KMS-11 (cell line): ENCODE data around the gene PDZD2.

ENCODE experiments used
- H2AFZ ChIP-seq: fragments of 200-600 bp; sonication (generic); 2 replicates; pipeline ENCODE4 v1.6.1; 2016; ENCODE audit warnings: antibody characterized with exemption, mixed run types, low read depth
- H3K27ac ChIP-seq: fragments of 200-600 bp; sonication (generic); 2 replicates; pipeline ENCODE4 v1.6.1; 2016; ENCODE audit warnings: mild to moderate bottlenecking, mixed run types
- H3K27me3 ChIP-seq: fragments of 200-600 bp; sonication (generic); 2 replicates; pipeline ENCODE4 v1.6.1; 2017; ENCODE audit warnings: mild to moderate bottlenecking, low read depth, mixed run types, moderate library complexity; ENCODE audit not compliant: insufficient read depth
- H3K36me3 ChIP-seq: fragments of 200-600 bp; sonication (generic); 2 replicates; pipeline ENCODE4 v1.6.1; 2017; ENCODE audit warnings: mild to moderate bottlenecking, mixed run types; ENCODE audit not compliant: insufficient read depth
- H3K4me1 ChIP-seq: fragments of 200-600 bp; sonication (generic); 2 replicates; pipeline ENCODE4 v1.6.1; 2016; ENCODE audit warnings: mild to moderate bottlenecking, low read depth, mixed run types; ENCODE audit not compliant: poor library complexity, severe bottlenecking
- H3K4me2 ChIP-seq: fragments of 200-600 bp; sonication (generic); 2 replicates; pipeline ENCODE4 v1.7.0; 2016; ENCODE audit warnings: mild to moderate bottlenecking, mixed run types
- H3K4me3 ChIP-seq: fragments of 200-600 bp; sonication (generic); IDR thresholded peaks from 2 replicates; pipeline ENCODE4 v1.6.1; 2017; ENCODE audit warnings: low read depth, low read length, mixed read lengths; ENCODE audit not compliant: insufficient read depth
- H3K79me2 ChIP-seq: fragments of 200-600 bp; sonication (generic); 2 replicates; pipeline ENCODE4 v1.6.1; 2016; ENCODE audit warnings: low read depth, mixed run types; ENCODE audit not compliant: insufficient read depth
- H3K9ac ChIP-seq: fragments of 200-600 bp; sonication (generic); 2 replicates; pipeline ENCODE4 v1.6.1; 2016; ENCODE audit warnings: mild to moderate bottlenecking, mixed run types
- H4K20me1 ChIP-seq: fragments of 200-600 bp; sonication (generic); 2 replicates; pipeline ENCODE4 v1.6.1; 2016; ENCODE audit warnings: mild to moderate bottlenecking, mixed run types; ENCODE audit not compliant: insufficient read depth
- TF ChIP-seq, protein P1 (sequence below): fragments of 200-600 bp; sonication (generic); conservative IDR thresholded peaks from 2 replicates; pipeline ENCODE4 v1.6.1; 2017; ENCODE audit warnings: low read depth, mild to moderate bottlenecking, antibody characterized with exemption, low read length, moderate library complexity, mixed read lengths

Gene PDZD2

DNA sequence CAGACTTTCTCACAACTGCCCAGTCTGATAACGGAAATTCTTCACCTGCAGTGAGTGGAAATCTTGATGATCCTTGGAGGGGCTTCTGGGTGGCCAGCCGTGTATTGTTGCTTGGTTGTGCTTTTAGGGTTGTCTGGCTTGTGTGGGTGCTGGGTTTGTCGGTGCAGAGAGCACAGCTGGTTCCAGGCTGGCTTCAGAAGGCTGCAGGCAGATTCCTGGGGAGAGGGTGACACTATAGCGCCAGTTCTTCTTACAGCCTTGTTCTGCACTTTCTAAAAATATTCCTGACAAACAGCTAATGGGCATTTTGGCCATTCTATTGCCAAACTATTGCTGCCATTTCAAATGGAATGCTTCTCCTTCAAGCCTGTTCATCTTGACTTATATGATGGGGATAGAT lies 99.3 kb downstream of the PDZD2 start:
- Histone ChIP-seq H3K4me3 (no peak overlapping the region), H3K79me2 (no peaks in the 10 kb centered on the region), H3K9ac (no peak overlapping the region), H3K4me1 (no peaks in the 10 kb centered on the region), H4K20me1 (no peaks in the 10 kb centered on the region), H3K4me2 (no peak overlapping the region), H3K36me3 (no peaks in the 10 kb centered on the region), H3K27ac (no peak overlapping the region), H3K27me3 (no peaks in the 10 kb centered on the region), H2AFZ (no peak overlapping the region)
- TF ChIP-seq, protein P1, sequence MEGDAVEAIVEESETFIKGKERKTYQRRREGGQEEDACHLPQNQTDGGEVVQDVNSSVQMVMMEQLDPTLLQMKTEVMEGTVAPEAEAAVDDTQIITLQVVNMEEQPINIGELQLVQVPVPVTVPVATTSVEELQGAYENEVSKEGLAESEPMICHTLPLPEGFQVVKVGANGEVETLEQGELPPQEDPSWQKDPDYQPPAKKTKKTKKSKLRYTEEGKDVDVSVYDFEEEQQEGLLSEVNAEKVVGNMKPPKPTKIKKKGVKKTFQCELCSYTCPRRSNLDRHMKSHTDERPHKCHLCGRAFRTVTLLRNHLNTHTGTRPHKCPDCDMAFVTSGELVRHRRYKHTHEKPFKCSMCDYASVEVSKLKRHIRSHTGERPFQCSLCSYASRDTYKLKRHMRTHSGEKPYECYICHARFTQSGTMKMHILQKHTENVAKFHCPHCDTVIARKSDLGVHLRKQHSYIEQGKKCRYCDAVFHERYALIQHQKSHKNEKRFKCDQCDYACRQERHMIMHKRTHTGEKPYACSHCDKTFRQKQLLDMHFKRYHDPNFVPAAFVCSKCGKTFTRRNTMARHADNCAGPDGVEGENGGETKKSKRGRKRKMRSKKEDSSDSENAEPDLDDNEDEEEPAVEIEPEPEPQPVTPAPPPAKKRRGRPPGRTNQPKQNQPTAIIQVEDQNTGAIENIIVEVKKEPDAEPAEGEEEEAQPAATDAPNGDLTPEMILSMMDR = no peak

DNA sequence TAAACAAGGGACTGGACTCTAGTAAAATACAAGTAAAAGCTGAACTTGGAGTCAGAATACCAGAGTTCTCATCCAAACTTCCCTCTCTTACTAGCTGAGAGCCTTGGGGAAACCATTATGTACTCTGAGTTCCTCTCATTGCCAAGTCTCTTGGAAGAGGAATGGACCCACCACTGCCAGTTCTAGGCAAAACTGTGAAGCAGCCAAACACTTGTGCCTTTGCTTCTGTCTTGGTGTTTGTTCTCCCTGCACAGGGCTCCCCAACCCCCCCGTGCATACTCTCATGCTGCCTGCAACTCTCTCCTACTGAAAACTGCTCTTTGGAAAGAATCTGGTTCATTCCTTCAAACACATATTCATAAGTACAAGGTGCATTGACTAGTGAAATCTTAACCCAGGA lies 102.6 kb downstream of the PDZD2 start:
- Histone ChIP-seq H2AFZ (no peak overlapping the region), H3K4me3 (no peak overlapping the region), H3K9ac (no peak overlapping the region), H3K79me2 (no peaks in the 10 kb centered on the region), H3K27me3 (no peaks in the 10 kb centered on the region), H3K4me1 (no peaks in the 10 kb centered on the region), H3K36me3 (no peaks in the 10 kb centered on the region), H3K27ac (no peak overlapping the region), H3K4me2 (no peak overlapping the region), H4K20me1 (no peaks in the 10 kb centered on the region)
- TF ChIP-seq, protein P1 = no peak

DNA sequence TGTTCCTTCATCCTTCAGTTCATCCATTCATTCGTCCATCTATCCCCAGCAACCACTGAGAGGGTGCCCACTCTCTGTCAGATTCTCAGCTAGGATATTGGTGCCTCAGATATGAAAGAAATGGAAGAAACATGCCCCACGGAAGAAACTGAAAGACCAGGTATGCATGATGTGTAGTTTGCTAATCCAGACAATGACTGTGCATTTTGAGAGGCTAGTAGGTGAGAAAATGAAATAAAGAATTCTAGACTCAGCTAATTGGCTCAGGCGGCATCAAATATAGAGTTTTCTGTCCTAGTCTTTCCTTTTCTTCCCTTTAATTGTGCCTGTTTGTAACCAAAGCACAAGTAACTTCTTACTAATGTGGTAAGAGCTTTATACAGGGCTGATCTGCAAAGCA lies 104.7 kb downstream of the PDZD2 start:
- TF ChIP-seq, protein P1 = no peak
- Histone ChIP-seq H2AFZ (no peak overlapping the region), H3K4me1 (no peaks in the 10 kb centered on the region), H4K20me1 (no peaks in the 10 kb centered on the region), H3K36me3 (no peaks in the 10 kb centered on the region), H3K27me3 (no peaks in the 10 kb centered on the region), H3K9ac (no peak overlapping the region), H3K79me2 (no peaks in the 10 kb centered on the region), H3K4me2 (no peak overlapping the region), H3K4me3 (no peak overlapping the region), H3K27ac (no peak overlapping the region)

DNA sequence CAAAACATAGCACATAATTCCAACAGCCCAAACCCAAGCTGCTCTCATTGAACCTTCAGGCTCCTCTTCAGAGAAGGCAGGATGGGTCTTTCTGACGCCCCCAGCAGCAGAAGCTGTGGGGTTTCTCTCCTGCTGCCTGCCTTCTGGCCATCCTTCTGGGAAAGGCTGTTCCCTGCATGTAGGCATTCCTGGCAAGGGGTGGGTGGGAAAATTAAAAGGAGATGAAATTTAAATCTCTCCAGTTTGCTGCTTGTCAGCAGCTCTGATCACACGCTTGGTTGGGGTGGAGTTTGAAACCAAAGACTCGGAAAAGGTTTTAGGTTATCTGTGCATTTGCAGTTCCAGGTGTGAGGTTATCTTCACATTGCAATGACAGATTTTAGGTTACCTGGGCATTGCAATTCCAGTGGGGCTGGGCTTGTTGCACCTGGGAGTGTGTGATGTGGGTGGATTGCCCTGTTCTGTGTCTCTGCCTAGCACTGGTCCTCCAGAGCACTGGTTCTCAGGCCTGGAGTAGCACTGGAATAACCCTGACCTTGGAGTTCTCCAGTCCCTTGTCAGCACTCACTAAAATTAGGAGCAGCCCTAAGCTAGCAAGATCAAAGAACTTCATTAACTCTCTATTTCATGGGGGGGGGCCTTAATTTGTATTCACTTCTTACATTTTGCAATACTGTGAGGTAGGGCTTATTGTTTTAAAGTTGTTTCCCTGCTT lies 109.7 kb downstream of the PDZD2 start:
- H3K9ac ChIP-seq = no peak overlapping the region
- H3K36me3 ChIP-seq = no peaks in the 10 kb centered on the region
- no peaks in the 10 kb centered on the region for H3K4me1 ChIP-seq
- H2AFZ ChIP-seq = no peak overlapping the region
- H3K79me2 ChIP-seq = no peaks in the 10 kb centered on the region
- no peaks in the 10 kb centered on the region for H3K27me3 ChIP-seq
- no peaks in the 10 kb centered on the region for H4K20me1 ChIP-seq
- no peak overlapping the region for H3K4me3 ChIP-seq
- TF ChIP-seq, protein P1 = no peak
- H3K27ac ChIP-seq = no peak overlapping the region
- H3K4me2 ChIP-seq = no peak overlapping the region
